ENCODE data around the gene ANKRD10.

GRCh38 chr13:110910013-110910890, 4.6 kb downstream of the ANKRD10 start:
- TF ChIP-seq CTCF (IDR thresholded peaks at IDR 0.05) = no peak
- TF ChIP-seq EZH2phosphoT487 (IDR thresholded peaks at IDR 0.05) = no peak
- no peak for TF ChIP-seq EZH2 (IDR thresholded peaks at IDR 0.05)
